GM18517 (cell line): Measurements from ENCODE around the gene RHNO1.

ENCODE experiments used
- ATAC-seq: cut with Tn5 transposase; IDR thresholded peaks from one replicate; pipeline ENCODE4 v1.9.1; 2021; ENCODE audit warnings: mild to moderate bottlenecking, moderate library complexity; ENCODE audit not compliant: unreplicated experiment

RHNO1 gene

DNA sequence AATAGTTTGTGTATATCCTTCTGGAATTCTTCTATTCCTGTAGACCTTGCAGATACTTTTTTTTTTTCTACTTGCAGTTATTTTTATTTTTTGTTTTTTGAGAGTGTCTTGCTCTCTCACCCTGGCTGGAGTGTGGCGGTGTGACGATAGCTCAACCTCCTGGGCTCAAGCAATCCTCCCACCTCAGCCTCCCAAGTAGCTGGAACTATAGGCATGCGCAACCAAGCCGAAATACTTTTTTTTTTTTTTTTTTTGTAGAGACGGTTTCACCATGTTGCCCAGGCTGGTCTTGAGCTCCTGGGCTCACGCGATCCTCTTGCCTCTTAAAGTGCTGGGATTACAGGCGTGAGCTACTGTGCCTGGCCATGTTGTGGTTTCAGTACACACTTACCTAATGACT, 23.6 kb downstream of the RHNO1 start:
- ATAC-seq: no peak

DNA sequence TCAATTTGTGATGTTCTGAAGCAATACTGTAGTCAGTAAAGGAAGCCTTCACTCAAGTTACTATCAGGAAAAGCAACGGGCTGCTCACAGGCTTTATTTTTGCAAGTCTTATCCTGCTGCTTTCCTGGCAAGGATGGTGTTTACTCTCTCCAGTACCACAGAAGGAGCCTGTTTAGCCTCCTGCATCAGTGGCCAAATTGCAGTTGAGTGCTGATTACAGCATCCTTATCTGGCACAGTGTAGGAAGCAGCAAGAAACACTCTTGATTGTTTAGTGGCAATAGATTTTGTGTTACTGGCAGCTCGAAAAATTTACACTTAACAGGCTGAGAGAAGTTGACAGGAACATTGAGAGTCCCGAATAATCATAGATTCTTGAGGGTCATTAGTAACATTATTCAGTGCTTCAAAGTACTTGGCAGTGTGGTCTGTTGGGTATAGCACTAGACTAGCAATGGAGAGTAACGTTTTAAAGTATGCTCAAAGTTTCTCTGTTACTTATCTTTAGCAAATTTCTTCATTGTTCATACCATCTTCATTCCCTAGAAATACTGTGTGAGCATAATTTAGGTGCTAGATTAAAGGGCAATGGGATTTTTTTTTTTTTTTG, 25.4 kb downstream of the RHNO1 start:
- no peak for ATAC-seq

DNA sequence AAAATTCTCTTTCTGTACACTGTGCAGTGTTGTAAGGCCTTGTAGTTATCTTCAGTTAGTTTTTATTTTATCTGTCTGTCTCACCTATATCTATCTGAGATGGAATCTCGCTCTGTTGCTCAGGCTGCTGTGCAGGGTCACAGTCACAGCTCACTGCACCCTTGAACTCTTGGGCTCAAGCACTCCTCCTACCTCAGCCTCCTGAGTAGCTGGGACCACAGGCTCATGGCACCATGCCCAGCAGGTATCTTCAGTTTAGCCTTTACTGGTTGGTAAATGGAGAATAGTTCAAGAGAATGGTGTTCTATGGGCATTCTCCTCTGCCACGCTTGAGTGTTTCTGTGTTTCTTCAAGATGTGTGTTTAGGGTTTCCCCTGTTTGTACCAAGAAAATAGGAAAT, 27.2 kb downstream of the RHNO1 start:
- ATAC-seq: no peak

DNA sequence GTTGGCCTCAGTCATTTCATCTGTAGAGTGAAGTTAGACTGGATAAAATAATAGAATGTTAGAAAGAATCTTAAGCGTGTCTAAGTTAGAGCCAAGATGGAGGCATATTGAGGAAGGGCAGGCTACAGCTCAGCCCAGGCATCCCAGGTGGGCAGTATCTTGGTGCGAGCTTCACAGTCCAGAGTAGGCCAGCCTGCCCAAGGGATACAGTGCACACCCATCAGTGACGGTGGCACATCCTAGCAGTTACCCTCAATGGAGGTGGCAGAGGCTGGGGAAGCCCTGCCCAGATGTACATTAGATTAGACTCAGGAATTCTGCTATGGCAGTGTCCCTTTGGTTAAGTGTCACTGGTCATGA, 35.2 kb downstream of the RHNO1 start:
- no peak for ATAC-seq

DNA sequence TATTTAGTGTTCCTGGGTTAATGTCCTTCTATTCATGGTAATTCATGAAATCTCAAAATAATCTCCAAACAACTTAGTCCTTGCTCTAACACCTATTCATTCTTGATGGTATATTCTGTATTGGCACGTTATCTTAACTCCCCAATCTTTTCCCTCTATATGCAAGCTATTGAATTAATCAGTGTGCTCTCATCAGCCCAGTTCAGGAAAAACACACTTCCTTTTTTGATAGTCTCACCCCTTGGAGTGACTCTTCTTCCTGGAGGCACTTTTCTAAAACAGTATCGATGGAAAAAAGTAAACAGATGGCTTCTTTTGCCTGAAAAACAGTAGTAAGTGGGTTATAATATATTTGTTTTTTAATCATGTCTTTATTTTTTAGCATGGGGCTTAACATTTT, 42.2 kb downstream of the RHNO1 start:
- no peak for ATAC-seq

DNA sequence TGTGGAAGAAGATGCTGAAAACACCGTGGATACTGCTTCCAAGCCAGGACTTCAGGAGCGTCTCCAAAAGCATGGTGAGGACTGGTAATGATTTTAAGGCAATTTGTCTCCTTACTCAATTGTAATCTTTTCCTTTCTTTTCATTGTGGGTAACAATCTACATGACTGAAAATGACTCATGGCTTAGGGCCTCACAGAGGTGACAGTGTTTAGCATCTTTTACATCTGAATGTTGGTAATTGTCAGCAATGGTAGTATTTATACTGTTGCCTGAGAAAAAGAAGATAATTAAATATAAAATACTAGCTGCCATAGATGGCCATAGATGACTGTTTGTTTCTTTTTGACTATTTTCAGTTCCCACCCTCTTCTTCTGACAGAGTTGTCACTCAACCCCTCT, 45.3 kb downstream of the RHNO1 start:
- no peak for ATAC-seq

DNA sequence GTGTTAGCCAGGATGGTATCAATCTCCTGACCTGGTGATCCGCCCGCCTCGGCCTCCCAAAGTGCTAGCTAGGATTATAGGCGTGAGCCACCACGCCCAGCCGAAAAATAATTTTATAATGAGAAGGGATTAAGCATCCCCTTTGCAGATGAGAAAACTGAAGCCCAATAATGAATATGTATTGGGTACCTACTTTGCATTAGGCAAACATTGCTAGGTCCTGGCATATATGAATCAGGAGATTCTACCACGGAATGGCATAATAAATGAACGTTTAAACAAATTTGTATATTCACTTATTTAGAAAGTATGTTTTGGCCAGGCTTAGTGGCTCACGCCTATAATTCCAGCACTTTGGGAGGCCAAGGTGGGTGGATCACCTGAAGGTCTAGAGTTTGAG, 46.0 kb downstream of the RHNO1 start:
- no peak for ATAC-seq

DNA sequence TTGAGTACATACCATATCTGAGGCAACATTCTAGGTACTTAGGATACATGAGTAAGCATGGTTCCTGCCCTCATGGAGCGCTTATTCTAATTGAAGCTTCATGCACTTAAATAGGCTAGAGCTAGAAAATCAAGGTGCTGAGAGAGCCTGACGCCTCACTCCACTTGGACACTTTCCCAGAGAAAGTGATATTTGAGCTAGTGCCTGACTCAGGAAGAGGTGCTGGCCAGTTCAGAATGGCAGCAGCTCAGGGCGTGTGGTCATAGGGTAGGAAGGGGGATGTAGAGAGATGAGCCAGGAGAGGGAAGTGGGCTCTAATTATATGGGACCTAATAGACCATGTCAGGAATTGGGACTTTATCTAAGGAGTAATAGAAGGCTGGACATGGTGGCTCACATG, 47.0 kb downstream of the RHNO1 start:
- ATAC-seq: no peak

DNA sequence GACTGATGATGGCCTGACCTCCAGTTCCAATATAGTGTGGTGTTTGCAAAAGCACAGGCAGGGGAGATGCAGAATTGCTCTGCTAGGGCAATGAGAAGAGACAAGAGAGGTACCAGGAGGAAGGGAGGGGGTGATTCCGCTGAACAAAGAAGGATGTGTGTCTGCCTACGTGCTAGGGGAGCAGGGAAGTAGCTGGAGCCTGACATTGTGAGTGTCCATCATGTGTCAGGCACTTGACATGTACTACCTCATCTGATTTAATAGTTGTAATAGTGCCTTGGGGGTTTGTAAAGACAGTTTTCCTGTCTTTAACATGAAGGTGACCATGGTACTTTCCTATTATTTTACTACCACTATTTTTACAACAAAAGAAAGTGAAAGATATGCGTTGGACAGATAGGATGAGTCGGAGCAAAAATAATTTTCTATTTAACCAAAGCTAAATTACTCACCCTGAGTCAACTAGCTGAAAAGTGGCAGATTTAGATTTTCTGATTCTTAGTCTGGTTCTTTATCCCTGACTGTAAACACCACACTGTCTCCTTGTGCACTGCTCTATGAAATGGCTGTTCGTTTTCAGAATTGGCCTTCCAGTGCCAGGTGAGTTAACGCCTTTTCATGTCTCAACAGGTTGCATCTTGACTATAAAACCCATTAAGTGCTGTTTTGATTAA, 48.4 kb downstream of the RHNO1 start:
- ATAC-seq: no peak

DNA sequence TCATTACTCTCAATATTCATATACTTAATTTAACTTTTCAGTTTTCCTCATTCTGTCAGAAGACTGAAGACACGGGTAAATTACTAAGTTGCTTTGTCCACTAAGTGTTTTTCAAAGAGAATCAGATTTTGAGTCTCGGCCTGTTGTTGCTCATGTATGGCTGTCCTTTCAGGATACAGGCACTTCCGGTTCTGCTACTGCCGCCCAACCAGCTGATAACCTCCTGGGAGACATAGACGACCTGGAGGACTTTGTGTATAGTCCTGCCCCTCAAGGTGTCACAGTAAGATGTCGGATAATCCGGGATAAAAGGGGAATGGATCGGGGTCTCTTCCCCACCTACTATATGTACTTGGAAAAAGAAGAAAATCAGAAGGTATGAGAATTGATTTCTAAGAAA, 53.8 kb downstream of the RHNO1 start:
- no peak for ATAC-seq

DNA sequence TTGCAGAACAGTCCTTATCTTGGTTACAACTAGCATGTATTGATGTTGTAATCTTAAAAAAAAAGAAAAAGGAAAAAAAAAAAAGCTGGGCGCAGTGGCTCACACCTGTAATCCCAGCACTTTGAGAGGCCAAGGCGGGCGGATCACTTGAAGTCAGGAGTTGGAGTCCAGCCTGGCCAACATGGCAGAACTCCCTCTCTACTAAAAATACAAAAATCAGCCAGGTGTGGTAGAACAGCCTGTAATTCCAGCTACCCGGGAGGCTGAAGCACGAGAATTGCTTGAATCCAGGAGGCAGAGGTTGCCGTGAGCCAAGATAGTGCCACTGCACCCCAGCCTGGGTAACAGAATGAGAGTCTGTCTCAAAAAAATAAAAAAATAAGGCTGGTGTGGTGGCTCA, 56.6 kb downstream of the RHNO1 start:
- no peak for ATAC-seq

DNA sequence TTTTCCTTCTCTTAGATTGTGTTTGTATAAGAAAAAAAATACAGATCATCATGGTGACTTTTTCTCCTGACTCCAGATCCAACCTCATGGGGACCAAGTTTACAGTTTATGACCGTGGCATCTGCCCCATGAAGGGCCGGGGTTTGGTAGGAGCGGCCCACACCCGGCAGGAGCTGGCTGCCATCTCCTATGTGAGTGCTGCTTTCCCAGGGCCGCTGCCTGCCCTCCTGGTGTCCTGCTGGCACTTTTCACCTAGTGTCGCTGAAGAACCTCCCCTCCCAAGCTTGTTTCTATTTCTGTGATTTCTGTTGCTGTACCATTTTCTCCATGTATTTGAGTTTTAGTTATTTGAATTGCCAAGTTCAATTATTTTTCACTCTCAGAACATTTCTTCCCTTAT, 57.3 kb downstream of the RHNO1 start:
- no peak for ATAC-seq

DNA sequence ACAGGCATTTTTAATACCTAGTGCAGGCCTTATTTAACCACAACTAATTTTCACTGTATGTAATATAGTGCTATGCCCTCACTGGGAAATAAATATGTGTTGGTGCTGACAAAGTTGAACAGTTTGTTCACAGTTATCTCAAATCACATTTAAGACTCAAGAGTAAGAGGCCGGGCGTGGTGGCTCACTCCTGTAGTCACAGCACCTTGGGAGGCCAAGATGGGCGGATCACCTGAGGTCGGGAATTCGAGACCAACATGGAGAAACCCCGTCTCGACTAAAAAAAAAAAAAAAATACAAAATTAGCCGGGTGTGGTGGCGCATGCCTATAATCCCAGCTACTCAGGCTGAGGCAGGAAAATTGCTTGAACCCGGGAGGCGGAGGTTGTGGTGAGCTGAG, 59.3 kb downstream of the RHNO1 start:
- ATAC-seq: no peak

DNA sequence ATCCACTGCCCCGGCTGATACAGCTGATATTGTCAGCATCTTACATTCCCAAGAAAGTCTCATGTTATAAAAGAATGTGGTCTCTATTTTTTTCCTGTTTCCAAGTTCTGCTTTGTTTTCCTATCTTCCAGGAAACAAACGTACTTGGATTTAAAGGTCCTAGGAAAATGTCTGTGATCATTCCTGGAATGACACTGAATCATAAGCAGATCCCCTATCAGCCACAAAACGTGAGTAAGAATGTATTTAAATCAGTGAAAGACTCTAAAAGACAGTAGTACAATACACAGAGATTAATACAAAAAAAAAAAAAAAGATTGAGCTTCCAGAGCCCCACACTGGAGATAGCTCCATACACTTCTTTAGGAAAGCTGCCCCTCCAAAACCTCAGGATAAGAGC, 60.5 kb downstream of the RHNO1 start:
- no peak for ATAC-seq
